HUDEP-2 (cell line): ENCODE data around the gene SBF2.

Experiments
- DNase-seq, 76 experiments: peaks; one replicate each; lab custom pipeline; 2025; ENCODE audit not compliant: unreplicated experiment in 76 of 76; lab: John Stamatoyannopoulos, UW

SBF2 gene

GRCh38 chr11:10302744-10303557 lies 8.9 kb upstream of the SBF2 start:
- peak in 8 of 76 experiments; percentile 4 to 26 (median 11) for DNase-seq

- no peak for DNase-seq
Measured at GRCh38 chr11:10302359-10302743, 8.3 kb upstream of the SBF2 start.

DNA sequence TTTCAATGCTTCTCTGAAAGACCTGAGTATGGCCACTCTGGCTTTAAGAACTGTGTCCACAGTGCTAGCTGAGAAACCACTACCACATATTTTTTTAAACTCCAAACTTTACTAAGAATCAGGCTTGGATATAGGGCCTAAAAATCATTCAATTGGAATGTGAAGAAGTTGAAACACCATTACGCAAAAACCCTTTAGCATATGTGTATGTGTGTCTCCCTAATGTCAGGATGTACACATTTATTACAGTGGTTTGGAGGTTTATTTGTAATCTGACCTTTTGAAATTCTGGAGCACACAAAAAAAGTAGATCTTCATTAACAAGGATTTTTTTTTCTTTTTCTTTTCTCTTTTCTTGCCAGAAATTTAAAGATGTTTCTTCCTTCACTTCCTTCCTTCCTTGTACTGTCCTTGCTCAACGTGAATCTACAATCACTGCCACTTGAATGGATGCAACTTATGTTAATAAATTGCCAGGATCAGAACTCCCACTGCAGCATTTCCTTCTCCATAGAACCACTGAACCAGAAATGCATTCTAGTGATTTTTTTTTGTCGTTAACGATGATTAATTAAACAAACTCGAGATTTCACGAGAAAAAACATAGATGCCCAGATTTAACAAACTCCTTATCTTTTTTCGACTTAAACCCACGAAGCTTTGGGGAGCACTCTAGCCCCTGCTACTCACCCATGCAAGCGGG lies 7.8 kb upstream of the SBF2 start:
- DNase-seq = no peak

DNA sequence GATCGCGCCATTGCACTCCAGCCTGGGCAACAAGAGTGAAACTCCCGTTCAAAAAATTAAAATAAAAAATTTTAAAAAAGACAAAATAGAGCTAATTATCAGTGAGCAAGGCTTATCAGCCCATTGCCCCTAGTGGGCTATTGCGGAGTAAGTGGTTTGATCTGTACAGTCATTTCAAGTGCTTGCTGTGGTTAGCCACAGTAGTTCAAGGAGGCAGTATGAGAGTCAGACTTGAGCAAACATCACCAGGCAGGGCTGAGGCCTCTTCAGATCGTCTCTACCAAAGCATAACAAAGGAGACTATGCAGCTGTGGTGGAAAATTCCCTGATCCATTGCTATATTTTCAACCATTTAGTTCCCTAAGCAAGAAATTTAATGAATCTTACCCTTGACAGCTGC lies 4.3 kb upstream of the SBF2 start:
- peak in 9 of 76 experiments; percentile 7 to 30 (median 9) for DNase-seq

DNA sequence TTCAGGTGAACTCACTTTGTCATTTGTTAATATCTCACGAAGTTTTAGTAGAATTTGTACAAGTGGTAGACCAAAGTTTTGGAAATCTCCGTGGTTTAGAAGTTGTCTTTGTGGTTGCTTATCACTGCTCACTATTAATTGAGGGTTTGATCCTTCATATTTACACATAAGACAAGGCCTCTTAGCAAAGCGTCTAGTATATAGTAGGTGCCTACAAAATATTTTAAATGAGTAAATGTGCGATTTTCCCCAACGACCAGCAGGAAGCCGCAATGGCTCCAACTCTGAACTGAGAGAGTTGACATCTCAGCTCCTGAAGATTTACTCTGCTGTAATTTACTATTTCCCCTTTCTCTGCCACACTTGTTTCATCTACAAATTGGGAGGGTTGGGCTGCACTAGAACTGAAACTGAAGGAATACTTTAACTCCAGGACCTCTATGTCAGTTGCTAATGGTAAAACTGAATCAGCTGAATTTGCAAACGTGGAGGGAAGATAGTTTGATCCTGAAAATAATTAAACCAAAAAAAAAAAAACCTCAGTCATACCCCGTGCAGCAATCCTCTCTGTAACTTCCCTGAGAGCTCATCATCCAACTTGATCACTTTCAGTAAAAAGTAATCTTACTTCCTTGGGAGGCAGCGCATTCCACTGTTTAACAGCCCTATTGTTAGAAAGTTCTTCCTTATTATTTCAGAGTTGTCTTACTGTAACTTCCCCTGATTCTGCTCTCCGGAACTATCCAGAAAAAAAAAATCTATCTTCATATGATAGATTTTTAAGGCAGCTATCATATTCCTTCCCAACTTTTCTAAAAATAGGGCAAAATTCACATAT lies 1.3 kb upstream of the SBF2 start:
- DNase-seq = no peak

- DNase-seq = no peak
Measured at GRCh38 chr11:10294290-10294953, 403 bp upstream of the SBF2 start.

DNA sequence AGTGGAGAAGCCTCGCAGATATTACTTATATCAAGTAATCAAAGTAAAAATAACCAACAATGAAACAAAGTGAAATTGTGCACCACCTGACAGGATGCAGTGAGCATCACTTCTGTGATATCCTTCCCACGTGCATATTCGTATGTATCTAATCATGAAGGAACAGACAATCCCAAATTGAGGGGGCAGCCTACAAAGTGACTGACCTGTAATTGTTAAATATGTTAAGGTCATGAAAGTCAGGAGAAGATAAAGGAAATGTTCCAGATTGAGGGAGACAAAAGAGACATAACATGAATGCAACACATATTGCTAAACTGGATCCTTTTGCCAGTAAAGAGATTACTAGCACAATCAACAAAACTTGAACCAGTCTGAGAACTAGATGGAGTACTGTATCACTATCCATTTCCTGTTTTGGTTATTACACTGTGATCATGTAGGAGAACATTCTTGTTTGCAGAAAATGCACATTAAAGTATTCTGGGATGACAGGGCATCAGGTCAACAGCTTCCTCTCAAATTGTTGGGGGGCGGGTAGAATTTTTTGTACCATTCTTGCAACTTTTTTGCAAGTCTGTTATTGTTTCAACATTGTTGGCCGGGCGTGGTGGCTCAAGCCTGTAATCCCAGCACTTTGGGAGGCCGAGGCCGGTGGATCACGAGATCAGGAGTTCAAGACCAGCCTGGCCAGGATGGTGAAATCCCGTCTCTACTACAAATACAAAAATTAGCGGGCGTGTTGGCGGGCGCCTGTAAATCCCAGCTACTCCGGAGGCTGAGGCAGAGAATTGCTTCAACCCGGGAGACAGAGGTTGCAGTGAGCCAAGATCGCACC lies 2.0 kb downstream of the SBF2 start:
- no peak for DNase-seq

DNA sequence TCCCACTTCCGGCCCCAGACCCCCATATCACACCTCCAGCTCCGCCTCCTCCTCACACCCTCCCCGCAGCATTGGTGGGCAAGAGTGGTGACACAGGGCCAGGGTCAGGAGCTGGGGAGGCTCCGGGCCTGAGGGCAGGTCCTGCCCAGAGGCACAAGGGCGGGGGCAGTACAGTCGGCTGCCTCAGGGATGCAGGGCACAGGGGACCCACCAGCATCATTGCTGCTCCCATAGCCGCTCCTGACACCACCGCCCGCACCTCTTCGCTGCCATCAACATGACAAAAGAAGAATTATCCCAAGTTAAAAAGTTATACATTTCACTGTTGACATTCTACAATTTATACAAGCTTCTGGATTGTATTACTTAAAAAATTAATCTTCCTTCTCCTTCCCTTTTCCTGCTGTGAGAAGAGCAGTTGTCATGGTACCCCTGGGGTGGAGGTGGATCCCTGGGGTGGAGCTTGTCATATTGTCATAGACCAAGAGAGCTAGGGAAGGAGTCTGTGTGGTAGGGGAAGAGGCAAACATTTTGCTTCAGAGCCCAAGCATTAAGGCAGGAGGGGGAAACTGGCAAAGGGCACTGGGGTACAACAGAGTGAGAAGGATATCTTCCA lies 4.1 kb downstream of the SBF2 start:
- DNase-seq = no peak

- no peak for DNase-seq
Measured at GRCh38 chr11:10288881-10289764, 4.9 kb downstream of the SBF2 start.

DNA sequence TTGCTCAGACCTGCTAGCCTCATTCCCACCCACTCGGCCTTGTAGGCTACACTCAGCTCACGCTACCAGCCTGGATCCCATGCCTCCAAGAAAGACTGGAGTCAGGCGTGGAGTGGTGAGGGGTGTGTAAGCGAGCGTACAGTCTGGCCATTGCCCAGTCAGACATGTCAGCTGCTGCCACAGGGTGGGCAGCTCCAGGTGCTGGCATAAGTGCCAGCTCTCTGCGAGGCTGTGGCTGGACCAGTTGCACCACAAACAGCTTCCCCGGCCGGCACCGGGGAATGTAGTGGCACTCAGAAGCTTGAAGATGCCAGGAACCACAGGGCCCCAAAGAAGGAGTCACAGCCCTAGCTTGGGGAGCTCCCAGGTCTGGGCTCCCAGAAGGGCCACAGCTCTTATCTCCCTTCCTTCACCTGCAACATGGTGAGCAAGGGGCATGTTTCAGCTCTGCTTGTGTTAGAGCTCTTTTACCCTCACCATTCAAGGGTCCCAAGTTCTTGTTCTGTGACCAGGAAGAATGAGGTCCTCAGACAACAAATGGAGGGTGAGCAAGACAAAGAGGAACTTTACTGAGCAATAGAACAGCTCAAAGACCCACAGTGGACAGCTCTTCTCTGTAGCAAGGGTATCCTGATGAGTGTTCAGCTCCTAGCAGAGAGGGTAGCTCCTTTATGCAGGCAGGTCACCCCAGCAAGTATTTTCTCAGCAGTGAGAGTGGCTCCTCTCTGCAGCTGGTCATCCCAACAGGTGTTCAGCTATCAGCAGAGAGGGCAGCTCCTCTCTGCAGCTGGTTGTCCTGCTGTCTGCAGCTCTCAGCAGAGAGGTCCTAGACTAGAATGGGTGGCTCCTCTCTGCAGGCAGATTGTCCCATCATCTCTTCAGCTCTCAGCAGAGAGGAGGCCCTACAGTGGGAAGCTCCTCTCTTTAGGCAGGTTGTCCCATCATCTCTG lies 6.0 kb downstream of the SBF2 start:
- no peak for DNase-seq

DNA sequence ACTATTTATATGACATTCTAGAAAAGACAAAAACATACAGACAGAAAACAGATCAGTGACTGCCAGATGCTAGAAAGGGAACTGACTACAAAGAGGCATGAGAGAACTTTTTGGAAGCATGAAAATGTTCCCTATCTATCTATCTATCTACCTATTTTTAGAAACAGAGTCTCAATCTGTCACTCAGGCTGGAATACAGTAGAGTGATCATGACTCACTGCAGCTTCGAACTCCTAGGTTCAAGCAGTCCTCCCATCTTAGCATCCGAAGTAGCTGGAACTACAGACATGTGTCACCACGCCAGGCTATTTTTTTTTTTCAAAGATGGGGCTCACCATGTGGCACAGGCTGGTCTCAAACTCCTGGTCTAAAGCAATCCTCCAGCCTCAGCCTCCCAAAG lies 6.9 kb downstream of the SBF2 start:
- no peak for DNase-seq

- DNase-seq = no peak
Measured at GRCh38 chr11:10285148-10285802, 8.7 kb downstream of the SBF2 start.

DNA sequence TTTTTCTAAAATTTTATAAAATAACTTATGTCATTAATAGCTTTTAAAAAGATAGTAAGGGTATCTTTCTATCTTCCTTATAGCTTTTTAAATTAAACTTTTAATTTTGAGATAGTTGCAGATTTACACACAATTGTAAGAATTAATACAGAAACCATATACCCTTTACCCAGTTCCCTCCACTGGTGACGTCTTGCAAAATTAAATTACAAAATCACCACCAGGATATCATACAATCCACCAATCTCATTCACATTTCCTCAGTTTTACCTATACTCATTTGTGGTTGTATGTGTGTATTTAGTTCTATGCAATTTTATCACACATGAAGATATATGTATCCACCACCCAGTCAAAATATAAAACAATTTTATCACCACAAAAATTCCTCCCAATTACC lies 10.0 kb downstream of the SBF2 start:
- DNase-seq = no peak

- DNase-seq = no peak
Measured at GRCh38 chr11:10282117-10282516, 11.9 kb downstream of the SBF2 start.

GRCh38 chr11:10275714-10276113 lies 18.3 kb downstream of the SBF2 start:
- no peak for DNase-seq

DNA sequence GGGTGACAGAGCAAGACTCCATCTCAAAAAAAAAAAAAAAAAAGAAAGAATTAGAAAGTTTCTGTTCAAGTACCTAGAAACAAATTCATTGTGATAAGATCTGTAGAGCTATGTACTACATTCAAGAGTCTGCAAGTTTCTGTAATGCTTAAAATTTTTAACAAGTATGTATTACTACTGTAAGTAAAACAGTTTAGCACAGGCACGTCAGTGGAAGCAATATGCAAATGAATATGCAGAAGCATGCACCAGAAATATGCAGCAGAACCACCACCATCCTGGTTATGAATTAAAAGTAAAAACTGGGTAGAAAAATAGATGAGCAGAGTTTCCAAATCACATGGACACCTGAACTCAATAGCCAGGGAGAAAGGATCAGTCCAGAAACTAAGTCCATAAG lies 19.3 kb downstream of the SBF2 start:
- DNase-seq = no peak

DNA sequence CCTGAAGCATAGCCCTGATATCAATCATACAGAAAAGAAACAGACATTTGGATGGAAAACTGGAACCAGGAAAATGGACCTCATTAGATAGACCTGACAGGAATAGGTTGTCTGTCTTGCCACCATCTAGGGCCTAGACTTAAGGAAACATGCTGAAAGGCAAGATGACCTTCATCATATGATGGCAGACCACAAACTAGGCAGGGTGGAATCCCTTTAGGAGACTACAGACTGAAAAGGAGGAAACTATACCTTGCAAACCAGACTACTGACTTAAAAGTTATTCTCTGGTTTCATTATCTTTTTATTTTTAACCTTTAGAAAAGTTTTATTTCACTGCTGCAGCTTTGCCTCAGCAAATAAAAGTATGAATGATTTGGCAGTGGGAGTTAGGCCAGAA lies 20.3 kb downstream of the SBF2 start:
- no peak for DNase-seq
